ENCODE results near the gene ZFP36. TPM values are rescaled to one million over a fixed set of nuclear protein-coding genes. Genes with fewer than 3 reads are reported as not detected.

Gene ZFP36
- total and polyA plus RNA-seq, 2 donors (not counting 1 experiment from before 2014, with no cell fraction given), result 5.6 to 11.4 TPM

DNA sequence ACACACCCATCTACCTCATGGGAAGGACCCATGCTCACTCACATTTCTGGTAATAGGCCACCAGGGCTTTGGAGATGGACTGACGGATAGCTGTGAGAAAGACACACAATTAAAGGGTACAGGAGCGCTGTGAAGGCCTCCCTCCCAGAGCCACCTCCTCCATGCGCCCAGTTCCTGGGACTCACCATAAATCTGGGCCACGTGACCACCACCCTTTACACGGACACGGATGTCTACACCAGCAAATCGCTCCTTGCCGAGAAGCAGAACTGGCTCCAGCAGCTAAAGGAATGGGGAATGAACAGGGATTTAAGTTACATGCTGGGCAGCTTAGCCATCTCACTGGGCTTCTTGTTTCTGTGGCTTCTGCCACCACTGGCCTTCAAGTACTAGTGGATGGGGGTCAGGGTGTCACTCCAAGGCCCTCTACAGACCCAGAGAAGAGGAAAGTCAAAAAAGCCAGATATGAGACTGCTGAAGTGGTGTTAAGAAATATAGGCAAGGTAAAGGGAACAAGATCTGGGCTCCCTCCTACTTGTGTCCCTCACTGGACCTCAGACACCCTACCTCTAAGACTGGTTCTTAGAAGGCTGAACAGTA is 26.9 kb downstream of the ZFP36 start:
- H3K27me3 ChIP-seq (ENCODE audit: control insufficient read depth, insufficient read depth, low read length), result no peaks in the 10 kb centered on the region
- H3K4me3 ChIP-seq (replicated peaks in 1 of 4; ENCODE audit: control extremely low read depth in 1 of 4, insufficient read depth in 1 of 4, low read depth in 3 of 4, low read length in 4 of 4), result peak overlapping the region in 1 of 4 experiments; percentile 82
- H2AFZ ChIP-seq (ENCODE audit: low read length), result no peak overlapping the region

DNA sequence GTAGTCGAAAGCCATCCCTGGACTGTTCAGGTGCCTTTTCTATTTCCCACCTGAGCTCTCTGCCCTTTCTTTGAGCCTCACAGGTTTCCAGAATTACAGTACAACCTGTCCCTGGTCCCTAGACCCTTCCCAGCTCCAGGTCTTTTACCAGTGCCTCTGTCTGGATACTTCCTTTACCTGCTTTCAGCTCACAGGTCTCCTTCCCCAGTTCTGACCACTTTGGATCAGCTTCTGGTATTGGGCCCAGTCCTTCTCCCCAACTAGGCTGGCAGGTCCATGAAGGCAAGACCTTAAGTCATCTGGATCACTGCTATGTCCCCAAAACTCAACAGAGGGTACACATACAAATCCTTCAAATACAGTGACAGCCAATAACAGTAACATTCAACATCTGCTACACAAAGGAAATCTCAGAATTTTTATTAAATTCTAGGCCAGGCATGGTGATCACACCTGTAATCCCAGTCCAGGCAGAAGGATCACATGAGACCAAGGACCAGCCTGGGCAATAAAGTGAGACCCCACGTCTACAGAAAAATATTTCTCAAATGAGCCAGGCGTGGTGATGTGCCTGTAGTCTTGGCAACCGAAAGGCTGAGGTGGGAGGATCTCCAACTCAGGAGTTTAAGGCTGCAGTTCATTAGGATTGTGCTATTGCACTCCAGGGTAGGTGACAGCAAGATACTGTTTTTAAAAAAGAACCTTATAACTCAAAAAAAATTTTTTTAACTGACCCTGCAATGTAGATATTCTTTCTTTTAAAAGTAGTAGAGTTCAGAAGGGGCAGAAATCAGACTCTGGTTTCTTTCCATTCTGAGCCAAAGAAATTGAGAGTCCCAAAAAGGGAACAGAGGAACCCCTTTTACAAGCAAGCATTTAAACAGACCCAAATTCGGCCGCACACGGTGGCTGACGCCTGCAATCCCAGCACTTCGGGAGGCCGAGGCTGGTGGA is 27.8 kb downstream of the ZFP36 start:
- peak overlapping the region; percentile 36 for H3K9ac ChIP-seq (ENCODE audit: insufficient read depth, low read length)
- no peak for DNase-seq (ENCODE audit: low read depth in 2 of 2)
- TF ChIP-seq, protein P1, sequence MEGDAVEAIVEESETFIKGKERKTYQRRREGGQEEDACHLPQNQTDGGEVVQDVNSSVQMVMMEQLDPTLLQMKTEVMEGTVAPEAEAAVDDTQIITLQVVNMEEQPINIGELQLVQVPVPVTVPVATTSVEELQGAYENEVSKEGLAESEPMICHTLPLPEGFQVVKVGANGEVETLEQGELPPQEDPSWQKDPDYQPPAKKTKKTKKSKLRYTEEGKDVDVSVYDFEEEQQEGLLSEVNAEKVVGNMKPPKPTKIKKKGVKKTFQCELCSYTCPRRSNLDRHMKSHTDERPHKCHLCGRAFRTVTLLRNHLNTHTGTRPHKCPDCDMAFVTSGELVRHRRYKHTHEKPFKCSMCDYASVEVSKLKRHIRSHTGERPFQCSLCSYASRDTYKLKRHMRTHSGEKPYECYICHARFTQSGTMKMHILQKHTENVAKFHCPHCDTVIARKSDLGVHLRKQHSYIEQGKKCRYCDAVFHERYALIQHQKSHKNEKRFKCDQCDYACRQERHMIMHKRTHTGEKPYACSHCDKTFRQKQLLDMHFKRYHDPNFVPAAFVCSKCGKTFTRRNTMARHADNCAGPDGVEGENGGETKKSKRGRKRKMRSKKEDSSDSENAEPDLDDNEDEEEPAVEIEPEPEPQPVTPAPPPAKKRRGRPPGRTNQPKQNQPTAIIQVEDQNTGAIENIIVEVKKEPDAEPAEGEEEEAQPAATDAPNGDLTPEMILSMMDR (conservative IDR thresholded peaks at IDR 0.05 in 1 of 2, IDR thresholded peaks at IDR 0.05 in 1 of 2; ENCODE audit: low read depth in 1 of 2, low read length in 2 of 2), result no peak
- no peak for TF ChIP-seq EZH2 (IDR thresholded peaks at IDR 0.05; ENCODE audit: low read length, missing control alignments)
- no peaks in the 10 kb centered on the region for H3K9me3 ChIP-seq (ENCODE audit: control insufficient read depth, insufficient read depth, low read depth, low read length)
- peaks cover 29% of the 10 kb centered on the region for H3K79me2 ChIP-seq (ENCODE audit: control insufficient read depth, insufficient read depth, low read length)
- peak overlapping the region; percentile 82 to 96 (median 90) for H3K4me3 ChIP-seq (replicated peaks in 1 of 4; ENCODE audit: control extremely low read depth in 1 of 4, insufficient read depth in 1 of 4, low read depth in 3 of 4, low read length in 4 of 4)
- no peak overlapping the region for H2AFZ ChIP-seq (ENCODE audit: low read length)
- no peaks in the 10 kb centered on the region for H4K20me1 ChIP-seq (ENCODE audit: control insufficient read depth, extremely low read depth, insufficient read depth, low read length)
- peaks cover 14% of the 10 kb centered on the region for H3K36me3 ChIP-seq (ENCODE audit: control insufficient read depth, insufficient read depth, low read length)
- peak overlapping the region; percentile 93 for H3K27ac ChIP-seq (ENCODE audit: insufficient read depth, low read length)
- H3K4me1 ChIP-seq (ENCODE audit: control insufficient read depth, extremely low read depth, insufficient read depth, low read length), result peaks cover 13% of the 10 kb centered on the region
- H3K4me2 ChIP-seq (ENCODE audit: extremely low read depth, insufficient read depth, low read length), result peak overlapping the region; percentile 73
- H3K27me3 ChIP-seq (ENCODE audit: control insufficient read depth, insufficient read depth, low read length), result no peaks in the 10 kb centered on the region

More for the DNA sequence above, 26.9 kb downstream of the ZFP36 start:
- Histone ChIP-seq H3K27ac (ENCODE audit: insufficient read depth, low read length) (peak overlapping the region; percentile 93), H3K36me3 (ENCODE audit: control insufficient read depth, insufficient read depth, low read length) (peaks cover 14% of the 10 kb centered on the region), H3K4me2 (ENCODE audit: extremely low read depth, insufficient read depth, low read length) (peak overlapping the region; percentile 73), H3K79me2 (ENCODE audit: control insufficient read depth, insufficient read depth, low read length) (peaks cover 29% of the 10 kb centered on the region), H4K20me1 (ENCODE audit: control insufficient read depth, extremely low read depth, insufficient read depth, low read length) (no peaks in the 10 kb centered on the region), H3K9ac (ENCODE audit: insufficient read depth, low read length) (no peak overlapping the region), H3K4me1 (ENCODE audit: control insufficient read depth, extremely low read depth, insufficient read depth, low read length) (peaks cover 18% of the 10 kb centered on the region), H3K9me3 (ENCODE audit: control insufficient read depth, insufficient read depth, low read depth, low read length) (no peaks in the 10 kb centered on the region)
- TF ChIP-seq, protein P1 (conservative IDR thresholded peaks at IDR 0.05 in 1 of 2, IDR thresholded peaks at IDR 0.05 in 1 of 2; ENCODE audit: low read depth in 1 of 2, low read length in 2 of 2), result no peak
- no peak for TF ChIP-seq EZH2 (IDR thresholded peaks at IDR 0.05; ENCODE audit: low read length, missing control alignments)
- DNase-seq (ENCODE audit: low read depth in 2 of 2), result no peak

Measured in fibroblast of lung (primary cell).